Measurements from ENCODE around the gene TANGO6.

The TANGO6 gene

DNA sequence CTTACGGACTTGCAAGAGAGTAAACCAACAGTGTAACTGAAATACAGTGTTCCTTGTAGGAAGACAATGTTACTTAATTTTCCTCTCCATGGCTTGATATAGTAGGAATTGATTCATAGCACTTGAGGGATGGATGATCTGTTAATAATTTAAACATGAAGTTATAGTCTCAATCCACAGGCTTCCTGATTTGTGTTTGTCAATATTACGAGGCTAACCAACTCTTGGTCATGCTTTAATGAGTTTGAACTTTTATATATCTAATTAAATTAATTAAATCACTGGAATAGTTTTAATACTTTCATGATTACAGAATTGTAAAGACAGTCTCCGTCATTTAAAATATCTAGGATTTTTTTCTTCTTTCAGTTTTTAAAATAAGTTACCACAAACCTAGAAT is 150.1 kb downstream of the TANGO6 start:
- Histone ChIP-seq H3K9ac (ENCODE audit: low read depth, low read length) (no peak overlapping the region), H3K36me3 (ENCODE audit: insufficient read depth, low read length) (peaks cover 5% of the 10 kb centered on the region; the same call in 1 of the 2 replicates), H3K9me3 (ENCODE audit: insufficient read depth, low read length, severe bottlenecking) (no peaks in the 10 kb centered on the region), H3K79me2 (ENCODE audit: insufficient read depth, low read length) (no peaks in the 10 kb centered on the region), H2AFZ (ENCODE audit: low read depth, low read length) (no peak overlapping the region), H3K27ac (ENCODE audit: low read length) (no peak overlapping the region), H3K4me1 (ENCODE audit: insufficient read depth, low read length) (no peaks in the 10 kb centered on the region), H3K4me2 (ENCODE audit: insufficient read depth, low read length) (no peak overlapping the region), H4K20me1 (ENCODE audit: insufficient read depth, low read length) (no peaks in the 10 kb centered on the region), H3K27me3 (ENCODE audit: insufficient read depth, low read length, poor library complexity) (no peaks in the 10 kb centered on the region), H3K4me3 (ENCODE audit: low read depth in 1 of 2, low read length in 2 of 2) (no peak overlapping the region)
- DNase-seq (no peak), ATAC-seq (ENCODE audit: insufficient read depth, low read depth) (no peak)
- TF ChIP-seq, protein P1, sequence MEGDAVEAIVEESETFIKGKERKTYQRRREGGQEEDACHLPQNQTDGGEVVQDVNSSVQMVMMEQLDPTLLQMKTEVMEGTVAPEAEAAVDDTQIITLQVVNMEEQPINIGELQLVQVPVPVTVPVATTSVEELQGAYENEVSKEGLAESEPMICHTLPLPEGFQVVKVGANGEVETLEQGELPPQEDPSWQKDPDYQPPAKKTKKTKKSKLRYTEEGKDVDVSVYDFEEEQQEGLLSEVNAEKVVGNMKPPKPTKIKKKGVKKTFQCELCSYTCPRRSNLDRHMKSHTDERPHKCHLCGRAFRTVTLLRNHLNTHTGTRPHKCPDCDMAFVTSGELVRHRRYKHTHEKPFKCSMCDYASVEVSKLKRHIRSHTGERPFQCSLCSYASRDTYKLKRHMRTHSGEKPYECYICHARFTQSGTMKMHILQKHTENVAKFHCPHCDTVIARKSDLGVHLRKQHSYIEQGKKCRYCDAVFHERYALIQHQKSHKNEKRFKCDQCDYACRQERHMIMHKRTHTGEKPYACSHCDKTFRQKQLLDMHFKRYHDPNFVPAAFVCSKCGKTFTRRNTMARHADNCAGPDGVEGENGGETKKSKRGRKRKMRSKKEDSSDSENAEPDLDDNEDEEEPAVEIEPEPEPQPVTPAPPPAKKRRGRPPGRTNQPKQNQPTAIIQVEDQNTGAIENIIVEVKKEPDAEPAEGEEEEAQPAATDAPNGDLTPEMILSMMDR (IDR thresholded peaks at IDR 0.05; ENCODE audit: borderline replicate concordance, extremely low read depth, low read length, poor library complexity, severe bottlenecking), result no peak
- no peak for TF ChIP-seq EZH2 (IDR thresholded peaks at IDR 0.05; ENCODE audit: borderline replicate concordance, low read depth, low read length, severe bottlenecking)

DNA sequence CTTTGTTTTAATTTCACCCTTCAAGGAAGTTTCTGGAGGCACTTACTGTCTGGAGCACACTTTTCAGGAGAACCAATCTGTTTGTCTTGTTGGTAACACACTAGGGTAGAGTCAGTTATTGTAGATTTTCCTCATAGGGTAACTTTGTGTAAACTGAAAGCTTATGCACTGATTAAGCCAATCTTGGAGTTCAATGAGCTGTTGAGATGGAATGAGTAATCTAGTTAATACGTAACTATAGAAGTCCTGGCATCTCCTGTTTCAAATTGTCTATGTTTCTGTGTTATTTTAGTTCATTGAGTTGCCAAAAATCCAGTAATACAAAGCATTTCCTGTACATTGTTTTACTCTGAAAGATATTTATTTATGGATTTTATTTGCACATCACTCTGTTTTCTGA is 150.6 kb downstream of the TANGO6 start:
- H3K27ac ChIP-seq (ENCODE audit: low read length), result no peak overlapping the region
- no peaks in the 10 kb centered on the region for H4K20me1 ChIP-seq (ENCODE audit: insufficient read depth, low read length)
- DNase-seq (no peak), ATAC-seq (ENCODE audit: insufficient read depth, low read depth) (no peak)
- no peak overlapping the region for H3K9ac ChIP-seq (ENCODE audit: low read depth, low read length)
- no peak for TF ChIP-seq EZH2 (IDR thresholded peaks at IDR 0.05; ENCODE audit: borderline replicate concordance, low read depth, low read length, severe bottlenecking)
- TF ChIP-seq, protein P1 (IDR thresholded peaks at IDR 0.05; ENCODE audit: borderline replicate concordance, extremely low read depth, low read length, poor library complexity, severe bottlenecking), result no peak
- no peaks in the 10 kb centered on the region for H3K9me3 ChIP-seq (ENCODE audit: insufficient read depth, low read length, severe bottlenecking)
- H3K4me2 ChIP-seq (ENCODE audit: insufficient read depth, low read length), result no peak overlapping the region
- no peaks in the 10 kb centered on the region for H3K4me1 ChIP-seq (ENCODE audit: insufficient read depth, low read length)
- H2AFZ ChIP-seq (ENCODE audit: low read depth, low read length), result no peak overlapping the region
- H3K27me3 ChIP-seq (ENCODE audit: insufficient read depth, low read length, poor library complexity), result no peaks in the 10 kb centered on the region
- no peaks in the 10 kb centered on the region for H3K79me2 ChIP-seq (ENCODE audit: insufficient read depth, low read length)
- no peak overlapping the region for H3K4me3 ChIP-seq (ENCODE audit: low read depth in 1 of 2, low read length in 2 of 2)
- H3K36me3 ChIP-seq (ENCODE audit: insufficient read depth, low read length), result peaks cover 5% of the 10 kb centered on the region; the same call in 1 of the 2 replicates

- DNase-seq (no peak), ATAC-seq (ENCODE audit: insufficient read depth, low read depth) (no peak)
- Histone ChIP-seq H4K20me1 (ENCODE audit: insufficient read depth, low read length) (no peaks in the 10 kb centered on the region), H2AFZ (ENCODE audit: low read depth, low read length) (no peak overlapping the region), H3K27ac (ENCODE audit: low read length) (no peak overlapping the region), H3K9me3 (ENCODE audit: insufficient read depth, low read length, severe bottlenecking) (no peaks in the 10 kb centered on the region), H3K27me3 (ENCODE audit: insufficient read depth, low read length, poor library complexity) (no peaks in the 10 kb centered on the region), H3K36me3 (ENCODE audit: insufficient read depth, low read length) (peaks cover 5% of the 10 kb centered on the region; the same call in 1 of the 2 replicates), H3K79me2 (ENCODE audit: insufficient read depth, low read length) (no peaks in the 10 kb centered on the region), H3K9ac (ENCODE audit: low read depth, low read length) (no peak overlapping the region), H3K4me3 (ENCODE audit: low read depth in 1 of 2, low read length in 2 of 2) (no peak overlapping the region), H3K4me2 (ENCODE audit: insufficient read depth, low read length) (no peak overlapping the region), H3K4me1 (ENCODE audit: insufficient read depth, low read length) (no peaks in the 10 kb centered on the region)
- no peak for TF ChIP-seq EZH2 (IDR thresholded peaks at IDR 0.05; ENCODE audit: borderline replicate concordance, low read depth, low read length, severe bottlenecking)
- TF ChIP-seq, protein P1 (IDR thresholded peaks at IDR 0.05; ENCODE audit: borderline replicate concordance, extremely low read depth, low read length, poor library complexity, severe bottlenecking), result no peak
Measured at GRCh38 chr16:68994324-68994723, 151.0 kb downstream of the TANGO6 start.

Measured in DND-41 (cell line).